HL-60 (cell line): ENCODE measurements around the gene C1QTNF9.

Experiments used
- POLR2AphosphoS5 ChIP-seq: IDR thresholded peaks from 2 replicates; pipeline ENCODE4 v1.6.1; 2012; ENCODE audit warnings: low read depth
- TF ChIP-seq, protein P1 (sequence below): IDR thresholded peaks from one replicate; pipeline ENCODE4 v1.5.1; 2011; ENCODE audit warnings: low read length, control low read depth, inconsistent platforms; ENCODE audit not compliant: insufficient read depth

DNA sequence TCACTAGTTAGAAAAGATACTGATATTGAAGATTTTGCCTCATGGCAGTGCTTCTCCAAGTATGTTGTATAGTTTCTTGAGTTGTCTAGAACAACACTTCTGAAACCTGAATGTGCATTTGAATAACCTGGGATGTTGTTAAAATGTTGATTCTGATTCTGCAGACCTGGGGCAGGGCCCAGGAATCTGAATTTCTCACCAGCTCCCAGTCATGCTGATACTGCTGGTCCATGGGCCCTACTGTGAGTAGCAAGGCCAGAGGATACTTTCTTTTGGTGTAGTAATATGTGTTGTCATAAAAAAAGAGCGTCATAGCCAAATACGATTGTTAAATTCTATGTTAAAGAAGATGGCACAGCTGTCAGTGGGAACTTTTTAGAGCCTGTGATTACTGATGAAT lies 41.6 kb upstream of the C1QTNF9 start:
- TF ChIP-seq, protein P1, sequence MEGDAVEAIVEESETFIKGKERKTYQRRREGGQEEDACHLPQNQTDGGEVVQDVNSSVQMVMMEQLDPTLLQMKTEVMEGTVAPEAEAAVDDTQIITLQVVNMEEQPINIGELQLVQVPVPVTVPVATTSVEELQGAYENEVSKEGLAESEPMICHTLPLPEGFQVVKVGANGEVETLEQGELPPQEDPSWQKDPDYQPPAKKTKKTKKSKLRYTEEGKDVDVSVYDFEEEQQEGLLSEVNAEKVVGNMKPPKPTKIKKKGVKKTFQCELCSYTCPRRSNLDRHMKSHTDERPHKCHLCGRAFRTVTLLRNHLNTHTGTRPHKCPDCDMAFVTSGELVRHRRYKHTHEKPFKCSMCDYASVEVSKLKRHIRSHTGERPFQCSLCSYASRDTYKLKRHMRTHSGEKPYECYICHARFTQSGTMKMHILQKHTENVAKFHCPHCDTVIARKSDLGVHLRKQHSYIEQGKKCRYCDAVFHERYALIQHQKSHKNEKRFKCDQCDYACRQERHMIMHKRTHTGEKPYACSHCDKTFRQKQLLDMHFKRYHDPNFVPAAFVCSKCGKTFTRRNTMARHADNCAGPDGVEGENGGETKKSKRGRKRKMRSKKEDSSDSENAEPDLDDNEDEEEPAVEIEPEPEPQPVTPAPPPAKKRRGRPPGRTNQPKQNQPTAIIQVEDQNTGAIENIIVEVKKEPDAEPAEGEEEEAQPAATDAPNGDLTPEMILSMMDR, result no peak
- TF ChIP-seq POLR2AphosphoS5, result no peak
